ENCODE data around the gene HNRNPC.

HNRNPC gene

GRCh38 chr14:21220874-21221477, 48.3 kb downstream of the HNRNPC start:
- no peak for TF ChIP-seq CTCF (IDR thresholded peaks at IDR 0.05; ENCODE audit: poor library complexity, severe bottlenecking)
- peaks cover 100% of the 10 kb centered on the region for H3K36me3 ChIP-seq (ENCODE audit: low read depth)
- H3K27me3 ChIP-seq (ENCODE audit: insufficient read depth, poor library complexity, severe bottlenecking), result no peaks in the 10 kb centered on the region
- H3K4me3 ChIP-seq (ENCODE audit: severe bottlenecking), result no peak overlapping the region
- peak overlapping the region; percentile 3 for H3K27ac ChIP-seq (ENCODE audit: poor library complexity, severe bottlenecking)
- peaks cover 35% of the 10 kb centered on the region for H3K4me1 ChIP-seq (ENCODE audit: insufficient read depth, poor library complexity, severe bottlenecking)
- DNase-seq (ENCODE audit: low spot score), result no peak
- no peaks in the 10 kb centered on the region for H3K9me3 ChIP-seq (ENCODE audit: severe bottlenecking)
- no peak for ATAC-seq (ENCODE audit: low read depth)

GRCh38 chr14:21219561-21220111, 49.6 kb downstream of the HNRNPC start:
- H3K4me3 ChIP-seq (ENCODE audit: severe bottlenecking), result no peak overlapping the region
- ATAC-seq (ENCODE audit: low read depth) (no peak), DNase-seq (ENCODE audit: low spot score) (no peak)
- peaks cover 100% of the 10 kb centered on the region for H3K36me3 ChIP-seq (ENCODE audit: low read depth)
- H3K27ac ChIP-seq (ENCODE audit: poor library complexity, severe bottlenecking), result peak overlapping the region; percentile 27
- no peaks in the 10 kb centered on the region for H3K9me3 ChIP-seq (ENCODE audit: severe bottlenecking)
- H3K27me3 ChIP-seq (ENCODE audit: insufficient read depth, poor library complexity, severe bottlenecking), result no peaks in the 10 kb centered on the region
- no peak for TF ChIP-seq CTCF (IDR thresholded peaks at IDR 0.05; ENCODE audit: poor library complexity, severe bottlenecking)
- peaks cover 35% of the 10 kb centered on the region for H3K4me1 ChIP-seq (ENCODE audit: insufficient read depth, poor library complexity, severe bottlenecking)

GRCh38 chr14:21219120-21219519, 50.1 kb downstream of the HNRNPC start:
- H3K27me3 ChIP-seq (ENCODE audit: insufficient read depth, poor library complexity, severe bottlenecking), result no peaks in the 10 kb centered on the region
- H3K36me3 ChIP-seq (ENCODE audit: low read depth), result peaks cover 100% of the 10 kb centered on the region
- H3K27ac ChIP-seq (ENCODE audit: poor library complexity, severe bottlenecking), result peak overlapping the region; percentile 27
- peaks cover 35% of the 10 kb centered on the region for H3K4me1 ChIP-seq (ENCODE audit: insufficient read depth, poor library complexity, severe bottlenecking)
- no peak for TF ChIP-seq CTCF (IDR thresholded peaks at IDR 0.05; ENCODE audit: poor library complexity, severe bottlenecking)
- no peak for ATAC-seq (ENCODE audit: low read depth)
- H3K9me3 ChIP-seq (ENCODE audit: severe bottlenecking), result no peaks in the 10 kb centered on the region
- H3K4me3 ChIP-seq (ENCODE audit: severe bottlenecking), result no peak overlapping the region
- DNase-seq (ENCODE audit: low spot score), result no peak

DNA sequence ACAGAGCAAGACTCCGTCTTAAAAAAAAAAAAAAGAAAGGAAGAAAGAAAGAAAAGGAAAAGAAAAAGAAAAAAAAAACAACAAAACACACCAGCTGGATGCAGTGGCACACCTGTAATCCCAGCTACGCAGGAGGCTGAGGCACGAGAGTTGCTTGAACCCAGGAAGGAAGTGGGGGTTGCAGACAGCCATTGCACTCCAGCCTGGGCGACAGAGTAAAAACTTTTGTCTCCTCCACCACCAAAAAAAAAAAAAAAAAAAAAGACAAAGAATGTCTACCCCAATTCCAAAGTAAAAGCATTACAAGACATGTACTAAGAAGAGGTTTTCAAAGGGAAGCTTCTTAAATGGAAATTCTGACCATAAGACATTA, 53.4 kb downstream of the HNRNPC start:
- H3K27me3 ChIP-seq (ENCODE audit: insufficient read depth, poor library complexity, severe bottlenecking), result no peaks in the 10 kb centered on the region
- H3K36me3 ChIP-seq (ENCODE audit: low read depth), result peaks cover 100% of the 10 kb centered on the region
- H3K4me1 ChIP-seq (ENCODE audit: insufficient read depth, poor library complexity, severe bottlenecking), result peaks cover 30% of the 10 kb centered on the region
- ATAC-seq (ENCODE audit: low read depth) (no peak), DNase-seq (ENCODE audit: low spot score) (no peak)
- TF ChIP-seq CTCF (IDR thresholded peaks at IDR 0.05; ENCODE audit: poor library complexity, severe bottlenecking), result no peak
- H3K27ac ChIP-seq (ENCODE audit: poor library complexity, severe bottlenecking), result no peak overlapping the region
- H3K9me3 ChIP-seq (ENCODE audit: severe bottlenecking), result no peaks in the 10 kb centered on the region
- H3K4me3 ChIP-seq (ENCODE audit: severe bottlenecking), result no peak overlapping the region

DNA sequence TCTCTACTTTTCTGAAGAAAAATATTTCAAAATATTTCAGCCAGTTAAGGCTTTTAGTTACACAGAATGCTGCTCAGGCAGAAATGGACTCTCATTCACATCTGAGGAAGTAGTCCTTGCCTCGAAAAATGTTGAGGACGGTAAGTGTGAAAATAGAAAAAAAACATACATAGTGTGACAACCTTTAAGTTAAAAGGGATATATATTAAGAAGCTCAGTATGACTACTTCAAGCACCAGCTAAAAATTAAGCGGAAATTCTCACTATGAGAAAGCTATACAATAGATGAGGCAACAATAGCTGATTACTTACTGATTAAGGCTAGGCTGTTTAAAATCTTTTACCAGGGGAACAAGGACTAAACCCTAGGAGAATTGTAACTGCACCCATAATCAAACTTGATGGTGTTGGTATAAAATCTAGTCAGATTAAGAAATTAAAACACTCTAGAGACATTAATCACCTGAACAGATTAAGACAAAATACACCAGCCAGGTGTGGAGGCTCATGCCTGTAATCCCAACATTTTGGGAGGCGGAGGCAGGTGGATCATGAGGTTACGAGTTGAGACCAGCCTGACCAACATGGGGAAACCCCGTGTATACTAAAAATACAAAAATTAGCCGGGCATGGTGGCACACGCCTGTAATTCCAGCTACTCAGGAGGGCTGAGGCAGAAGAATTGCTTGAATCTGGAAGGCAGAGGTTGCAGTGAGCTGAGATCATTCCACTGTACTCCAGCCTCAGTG, 53.9 kb downstream of the HNRNPC start:
- ATAC-seq (ENCODE audit: low read depth), result no peak
- no peak for TF ChIP-seq CTCF (IDR thresholded peaks at IDR 0.05; ENCODE audit: poor library complexity, severe bottlenecking)
- peaks cover 26% of the 10 kb centered on the region for H3K4me1 ChIP-seq (ENCODE audit: insufficient read depth, poor library complexity, severe bottlenecking)

More for the DNA sequence above, 53.9 kb downstream of the HNRNPC start:
- DNase-seq (ENCODE audit: low spot score), result no peak
- H3K36me3 ChIP-seq (ENCODE audit: low read depth), result peaks cover 97% of the 10 kb centered on the region
- H3K4me3 ChIP-seq (ENCODE audit: severe bottlenecking), result no peak overlapping the region
- no peak overlapping the region for H3K27ac ChIP-seq (ENCODE audit: poor library complexity, severe bottlenecking)
- H3K9me3 ChIP-seq (ENCODE audit: severe bottlenecking), result no peaks in the 10 kb centered on the region
- no peaks in the 10 kb centered on the region for H3K27me3 ChIP-seq (ENCODE audit: insufficient read depth, poor library complexity, severe bottlenecking)

All from RWPE2 (cell line).